ENCODE measurements around the gene MYRFL.

MYRFL gene

DNA sequence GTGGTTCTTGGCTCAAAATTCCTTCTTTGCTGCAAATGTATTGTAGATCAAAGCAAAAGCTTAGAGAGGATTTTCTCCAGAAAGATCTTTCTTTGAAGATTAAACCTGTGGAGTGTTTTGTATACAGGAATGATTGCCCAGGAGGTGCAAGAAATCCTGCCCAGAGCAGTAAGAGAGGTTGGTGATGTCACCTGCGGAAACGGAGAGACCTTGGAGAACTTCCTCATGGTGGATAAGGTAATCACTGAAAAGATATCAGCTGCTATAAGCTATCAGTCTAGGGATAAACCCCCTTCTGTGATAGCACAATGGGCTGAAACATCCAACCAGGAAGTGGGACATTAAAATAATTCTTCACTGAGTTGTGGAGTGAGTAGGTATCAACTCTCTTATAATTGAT is 85.7 kb downstream of the MYRFL start:
- H3K27ac ChIP-seq (ENCODE audit: low read depth, low read length, poor library complexity, severe bottlenecking): peak overlapping the region; percentile 98
- H3K9me2 ChIP-seq (ENCODE audit: low read depth, low read length): no peaks in the 10 kb centered on the region

GRCh38 chr12:69913526-69913925 is 88.5 kb downstream of the MYRFL start:
- Histone ChIP-seq H3F3A (ENCODE audit: insufficient read depth, low read length) (peaks cover 6% of the 10 kb centered on the region; the same call in 1 of the 2 replicates), H3K27me3 (ENCODE audit: insufficient read depth, low read length) (no peaks in the 10 kb centered on the region), H3K4me1 (ENCODE audit: insufficient read depth, low read length, severe bottlenecking) (peaks cover 58% of the 10 kb centered on the region), H3K9ac (ENCODE audit: low read length) (no peak overlapping the region), H3K4me2 (ENCODE audit: low read length) (no peak overlapping the region), H3K27ac (ENCODE audit: low read depth, low read length, poor library complexity, severe bottlenecking) (no peak overlapping the region), H2AFZ (ENCODE audit: low read length) (no peak overlapping the region), H3K9me3 (ENCODE audit: low read length) (peaks cover 18% of the 10 kb centered on the region), H4K20me1 (ENCODE audit: insufficient read depth, low read length) (no peaks in the 10 kb centered on the region), H3K4me3 (ENCODE audit: low read depth, low read length, poor library complexity, severe bottlenecking) (no peak overlapping the region), H3K36me3 (ENCODE audit: insufficient read depth, low read length) (no peaks in the 10 kb centered on the region; the same call in 1 of the 2 replicates), H3K9me2 (ENCODE audit: low read depth, low read length) (no peaks in the 10 kb centered on the region), H3K79me2 (ENCODE audit: insufficient read depth, low read length) (no peaks in the 10 kb centered on the region)
- no peak for TF ChIP-seq EZH2 (IDR thresholded peaks at IDR 0.05; ENCODE audit: borderline replicate concordance, low read length)
- TF ChIP-seq, protein P1, sequence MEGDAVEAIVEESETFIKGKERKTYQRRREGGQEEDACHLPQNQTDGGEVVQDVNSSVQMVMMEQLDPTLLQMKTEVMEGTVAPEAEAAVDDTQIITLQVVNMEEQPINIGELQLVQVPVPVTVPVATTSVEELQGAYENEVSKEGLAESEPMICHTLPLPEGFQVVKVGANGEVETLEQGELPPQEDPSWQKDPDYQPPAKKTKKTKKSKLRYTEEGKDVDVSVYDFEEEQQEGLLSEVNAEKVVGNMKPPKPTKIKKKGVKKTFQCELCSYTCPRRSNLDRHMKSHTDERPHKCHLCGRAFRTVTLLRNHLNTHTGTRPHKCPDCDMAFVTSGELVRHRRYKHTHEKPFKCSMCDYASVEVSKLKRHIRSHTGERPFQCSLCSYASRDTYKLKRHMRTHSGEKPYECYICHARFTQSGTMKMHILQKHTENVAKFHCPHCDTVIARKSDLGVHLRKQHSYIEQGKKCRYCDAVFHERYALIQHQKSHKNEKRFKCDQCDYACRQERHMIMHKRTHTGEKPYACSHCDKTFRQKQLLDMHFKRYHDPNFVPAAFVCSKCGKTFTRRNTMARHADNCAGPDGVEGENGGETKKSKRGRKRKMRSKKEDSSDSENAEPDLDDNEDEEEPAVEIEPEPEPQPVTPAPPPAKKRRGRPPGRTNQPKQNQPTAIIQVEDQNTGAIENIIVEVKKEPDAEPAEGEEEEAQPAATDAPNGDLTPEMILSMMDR (IDR thresholded peaks at IDR 0.05; ENCODE audit: low read length): no peak

More for the DNA sequence above, 85.7 kb downstream of the MYRFL start:
- H3K36me3 ChIP-seq (ENCODE audit: insufficient read depth, low read length): no peaks in the 10 kb centered on the region
- peaks cover 6% of the 10 kb centered on the region for H3F3A ChIP-seq (ENCODE audit: insufficient read depth, low read length)
- H4K20me1 ChIP-seq (ENCODE audit: insufficient read depth, low read length): no peaks in the 10 kb centered on the region
- H3K4me2 ChIP-seq (ENCODE audit: low read length): no peak overlapping the region
- no peaks in the 10 kb centered on the region for H3K79me2 ChIP-seq (ENCODE audit: insufficient read depth, low read length)
- no peak for TF ChIP-seq EZH2 (IDR thresholded peaks at IDR 0.05; ENCODE audit: borderline replicate concordance, low read length)
- TF ChIP-seq, protein P1 (IDR thresholded peaks at IDR 0.05; ENCODE audit: low read length): no peak
- H3K27me3 ChIP-seq (ENCODE audit: insufficient read depth, low read length): no peaks in the 10 kb centered on the region
- H3K9me3 ChIP-seq (ENCODE audit: low read length): peaks cover 10% of the 10 kb centered on the region
- H2AFZ ChIP-seq (ENCODE audit: low read length): no peak overlapping the region
- no peak overlapping the region for H3K9ac ChIP-seq (ENCODE audit: low read length)
- H3K4me3 ChIP-seq (ENCODE audit: low read depth, low read length, poor library complexity, severe bottlenecking): no peak overlapping the region
- H3K4me1 ChIP-seq (ENCODE audit: insufficient read depth, low read length, severe bottlenecking): peaks cover 66% of the 10 kb centered on the region

- Histone ChIP-seq H4K20me1 (ENCODE audit: insufficient read depth, low read length) (no peaks in the 10 kb centered on the region), H3K4me3 (ENCODE audit: low read depth, low read length, poor library complexity, severe bottlenecking) (no peak overlapping the region), H3K9ac (ENCODE audit: low read length) (no peak overlapping the region; the same call in 1 of the 2 replicates), H3K79me2 (ENCODE audit: insufficient read depth, low read length) (no peaks in the 10 kb centered on the region), H2AFZ (ENCODE audit: low read length) (no peak overlapping the region), H3K9me2 (ENCODE audit: low read depth, low read length) (no peaks in the 10 kb centered on the region), H3K4me2 (ENCODE audit: low read length) (no peak overlapping the region), H3K27me3 (ENCODE audit: insufficient read depth, low read length) (no peaks in the 10 kb centered on the region), H3F3A (ENCODE audit: insufficient read depth, low read length) (peaks cover 6% of the 10 kb centered on the region; the same call in 1 of the 2 replicates), H3K4me1 (ENCODE audit: insufficient read depth, low read length, severe bottlenecking) (peaks cover 34% of the 10 kb centered on the region), H3K27ac (ENCODE audit: low read depth, low read length, poor library complexity, severe bottlenecking) (peak overlapping the region; percentile 57), H3K9me3 (ENCODE audit: low read length) (peaks cover 18% of the 10 kb centered on the region), H3K36me3 (ENCODE audit: insufficient read depth, low read length) (no peaks in the 10 kb centered on the region; the same call in 1 of the 2 replicates)
- TF ChIP-seq, protein P1 (IDR thresholded peaks at IDR 0.05; ENCODE audit: low read length): no peak
- TF ChIP-seq EZH2 (IDR thresholded peaks at IDR 0.05; ENCODE audit: borderline replicate concordance, low read length): no peak
These were observed 90.9 kb downstream of the MYRFL start for GRCh38 chr12:69915964-69916363.

Measured in OCI-LY1 (cell line).